ENCODE results near the gene PRSS38. TPM values are rescaled to one million over a fixed set of nuclear protein-coding genes. Genes with fewer than 3 reads are reported as not detected.

PRSS38 gene
- total and polyA plus RNA-seq, 2 donors (not counting 3 experiments of a cell fraction or from before 2014, with no cell fraction given): not detected

GRCh38 chr1:227889047-227889862 lies 73.8 kb downstream of the PRSS38 start:
- dilution Hi-C loops (cut with MboI; ENCODE audit: extremely low pct_ligation_motif_present, low sequenced_read_pairs) (no loop called here), intact Hi-C loops (cut with micrococcal nuclease) (loop anchor here (5.0 kb wide), 2 partner anchors 58 to 102 kb away; partner anchors contain the start of gene WNT9A)
- no peak for TF ChIP-seq POLR2AphosphoS5 (IDR thresholded peaks at IDR 0.05; ENCODE audit: insufficient read depth, low read depth, low read length)
- TF ChIP-seq MAX (IDR thresholded peaks at IDR 0.05; ENCODE audit: insufficient read depth, insufficient read length): no peak
- TF ChIP-seq POLR2A (IDR thresholded peaks at IDR 0.05; ENCODE audit: low read depth, low read length): no peak
- FAIRE-seq: no peak
- CTCF ChIA-PET: no interaction called here
- H3K27ac ChIP-seq (ENCODE audit: insufficient read depth, low read depth, low read length): no peak overlapping the region
- no peaks in the 10 kb centered on the region for H3K9me1 ChIP-seq (replicated peaks; ENCODE audit: control insufficient read depth, extremely low read depth, insufficient read depth, low read length)
- no peaks in the 10 kb centered on the region for H3K4me1 ChIP-seq (ENCODE audit: control insufficient read depth, extremely low read depth, insufficient read depth, low read length)
- no peaks in the 10 kb centered on the region for H3K9me3 ChIP-seq (replicated peaks; ENCODE audit: control insufficient read depth, insufficient read depth, low read length)
- BruUV-seq (replicated peaks): no TSS peak
- H4K20me1 ChIP-seq (replicated peaks; ENCODE audit: control insufficient read depth, extremely low read depth, insufficient read depth, low read length): no peaks in the 10 kb centered on the region
- H3K27me3 ChIP-seq (ENCODE audit: control insufficient read depth in 2 of 2, insufficient read depth in 2 of 2, low read length in 2 of 2): no peaks in the 10 kb centered on the region
- H3K4me3 ChIP-seq (replicated peaks in 1 of 3; ENCODE audit: insufficient read depth in 1 of 3, low read depth in 1 of 3, low read length in 3 of 3): no peak overlapping the region
- H3K36me3 ChIP-seq (ENCODE audit: control insufficient read depth in 2 of 2, extremely low read depth in 1 of 2, insufficient read depth in 2 of 2, low read length in 2 of 2): no peaks in the 10 kb centered on the region
- no peak overlapping the region for H3K9ac ChIP-seq (replicated peaks; ENCODE audit: extremely low read depth, insufficient read depth, low read length)
- no peak overlapping the region for H2AFZ ChIP-seq (ENCODE audit: low read depth, low read length)
- no peaks in the 10 kb centered on the region for H3K79me2 ChIP-seq (ENCODE audit: control insufficient read depth, insufficient read depth, low read length)
- DNase-seq (ENCODE audit: low read depth, low spot score): no peak
- no peak overlapping the region for H3K4me2 ChIP-seq (ENCODE audit: insufficient read depth, low read length)
- POLR2A ChIA-PET: no interaction called here

DNA sequence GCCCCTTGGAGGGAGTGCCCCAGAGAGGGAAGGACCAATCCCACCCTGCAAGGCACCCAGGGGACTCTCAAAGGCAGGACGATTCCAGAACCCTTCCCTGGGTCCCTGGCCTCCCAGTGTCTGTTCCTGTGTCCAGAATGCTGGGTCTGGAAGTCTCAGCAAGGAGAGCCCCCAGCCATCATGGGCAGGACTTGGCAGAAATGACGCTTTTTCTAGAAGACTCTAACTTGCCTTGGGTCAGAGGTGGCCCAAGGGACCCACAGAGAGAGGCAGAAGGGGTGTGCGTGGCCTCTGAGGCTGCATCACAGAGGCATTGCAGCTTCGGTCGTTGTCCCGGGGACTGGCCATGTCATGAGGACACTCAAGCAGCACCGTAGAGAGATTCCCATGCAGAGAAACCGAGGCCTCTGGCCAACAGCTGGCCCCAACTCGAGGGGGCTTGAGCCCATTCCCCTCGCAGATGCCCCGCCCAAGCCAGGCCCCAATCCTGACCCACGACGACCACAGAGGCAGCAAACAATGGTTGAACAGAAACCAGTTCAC lies 74.5 kb downstream of the PRSS38 start:
- CTCF ChIA-PET: no interaction called here
- intact Hi-C loops (cut with micrococcal nuclease): loop anchor here (5.0 kb wide), 2 partner anchors 57 to 103 kb away; partner anchors contain the start of gene WNT9A
- H3K4me1 ChIP-seq (ENCODE audit: control insufficient read depth, extremely low read depth, insufficient read depth, low read length): no peaks in the 10 kb centered on the region

More for the DNA sequence above, 74.5 kb downstream of the PRSS38 start:
- no peaks in the 10 kb centered on the region for H3K9me1 ChIP-seq (replicated peaks; ENCODE audit: control insufficient read depth, extremely low read depth, insufficient read depth, low read length)
- H3K4me3 ChIP-seq (replicated peaks in 1 of 3; ENCODE audit: insufficient read depth in 1 of 3, low read depth in 1 of 3, low read length in 3 of 3): no peak overlapping the region
- H3K9me3 ChIP-seq (replicated peaks; ENCODE audit: control insufficient read depth, insufficient read depth, low read length): no peaks in the 10 kb centered on the region
- dilution Hi-C loops (cut with MboI; ENCODE audit: extremely low pct_ligation_motif_present, low sequenced_read_pairs): no loop called here
- no peak for TF ChIP-seq JUN (IDR thresholded peaks at IDR 0.05; ENCODE audit: borderline replicate concordance, insufficient read depth, insufficient read length, low read depth)
- TF ChIP-seq GATA2 (IDR thresholded peaks at IDR 0.05; ENCODE audit: insufficient read depth, insufficient read length, low read depth, low read length): no peak
- TF ChIP-seq CTCF (IDR thresholded peaks at IDR 0.05; ENCODE audit: extremely low read depth in 1 of 2, insufficient read depth in 1 of 2, low read depth in 1 of 2, low read length in 2 of 2): no peak
- no peak for TF ChIP-seq EZH2 (IDR thresholded peaks at IDR 0.05; ENCODE audit: borderline replicate concordance, low read depth, low read length, severe bottlenecking)
- TF ChIP-seq MAX (IDR thresholded peaks at IDR 0.05; ENCODE audit: insufficient read depth, insufficient read length): no peak
- no peak for TF ChIP-seq POLR2A (IDR thresholded peaks at IDR 0.05; ENCODE audit: low read depth, low read length)
- no peak for TF ChIP-seq MYC (IDR thresholded peaks at IDR 0.05; ENCODE audit: low read depth, low read length)
- TF ChIP-seq POLR2AphosphoS5 (IDR thresholded peaks at IDR 0.05; ENCODE audit: insufficient read depth, low read depth, low read length): no peak
- TF ChIP-seq FOS (IDR thresholded peaks at IDR 0.05; ENCODE audit: borderline replicate concordance, insufficient read depth, low read length): no peak
- FAIRE-seq: no peak
- no peaks in the 10 kb centered on the region for H3K36me3 ChIP-seq (ENCODE audit: control insufficient read depth in 2 of 2, extremely low read depth in 1 of 2, insufficient read depth in 2 of 2, low read length in 2 of 2)
- no peak overlapping the region for H2AFZ ChIP-seq (ENCODE audit: low read depth, low read length)
- no peak overlapping the region for H3K9ac ChIP-seq (replicated peaks; ENCODE audit: extremely low read depth, insufficient read depth, low read length)
- no peaks in the 10 kb centered on the region for H3K79me2 ChIP-seq (ENCODE audit: control insufficient read depth, insufficient read depth, low read length)
- no peak overlapping the region for H3K4me2 ChIP-seq (ENCODE audit: insufficient read depth, low read length)
- H3K27me3 ChIP-seq (ENCODE audit: control insufficient read depth in 2 of 2, insufficient read depth in 2 of 2, low read length in 2 of 2): no peaks in the 10 kb centered on the region
- no peaks in the 10 kb centered on the region for H4K20me1 ChIP-seq (replicated peaks; ENCODE audit: control insufficient read depth, extremely low read depth, insufficient read depth, low read length)
- no TSS peak for BruUV-seq (replicated peaks)
- POLR2A ChIA-PET: no interaction called here
- DNase-seq (ENCODE audit: low read depth, low spot score): no peak
- no peak overlapping the region for H3K27ac ChIP-seq (ENCODE audit: insufficient read depth, low read depth, low read length)
